ENCODE measurements around the gene GCFC2.

DNA sequence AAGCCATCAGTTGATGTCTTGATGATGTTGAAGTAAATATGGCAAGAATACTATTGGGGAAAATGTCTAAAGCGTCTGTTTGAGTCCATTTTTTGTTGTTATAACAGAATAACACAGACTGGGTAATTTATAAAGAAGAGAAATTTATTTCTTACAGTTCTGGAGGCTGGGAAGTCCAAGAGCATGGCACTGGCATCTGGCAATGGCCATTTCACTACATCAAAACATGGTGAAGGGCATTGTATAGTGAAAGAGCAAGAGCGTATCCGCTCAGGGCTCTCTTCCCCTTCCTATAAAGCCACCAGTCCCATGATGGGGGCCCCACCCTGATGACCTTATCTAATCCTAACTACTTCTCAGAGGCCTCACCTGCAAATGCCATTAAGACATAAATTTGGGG is 93.8 kb downstream of the GCFC2 start:
- TF ChIP-seq, protein P1, sequence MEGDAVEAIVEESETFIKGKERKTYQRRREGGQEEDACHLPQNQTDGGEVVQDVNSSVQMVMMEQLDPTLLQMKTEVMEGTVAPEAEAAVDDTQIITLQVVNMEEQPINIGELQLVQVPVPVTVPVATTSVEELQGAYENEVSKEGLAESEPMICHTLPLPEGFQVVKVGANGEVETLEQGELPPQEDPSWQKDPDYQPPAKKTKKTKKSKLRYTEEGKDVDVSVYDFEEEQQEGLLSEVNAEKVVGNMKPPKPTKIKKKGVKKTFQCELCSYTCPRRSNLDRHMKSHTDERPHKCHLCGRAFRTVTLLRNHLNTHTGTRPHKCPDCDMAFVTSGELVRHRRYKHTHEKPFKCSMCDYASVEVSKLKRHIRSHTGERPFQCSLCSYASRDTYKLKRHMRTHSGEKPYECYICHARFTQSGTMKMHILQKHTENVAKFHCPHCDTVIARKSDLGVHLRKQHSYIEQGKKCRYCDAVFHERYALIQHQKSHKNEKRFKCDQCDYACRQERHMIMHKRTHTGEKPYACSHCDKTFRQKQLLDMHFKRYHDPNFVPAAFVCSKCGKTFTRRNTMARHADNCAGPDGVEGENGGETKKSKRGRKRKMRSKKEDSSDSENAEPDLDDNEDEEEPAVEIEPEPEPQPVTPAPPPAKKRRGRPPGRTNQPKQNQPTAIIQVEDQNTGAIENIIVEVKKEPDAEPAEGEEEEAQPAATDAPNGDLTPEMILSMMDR (IDR thresholded peaks at IDR 0.05): no peak
- TF ChIP-seq POLR2A (IDR thresholded peaks at IDR 0.05): no peak
